GM23338 (cell line): Measurements from ENCODE around the gene HGFAC. TPM values are rescaled to one million over a fixed set of nuclear protein-coding genes. Genes with fewer than 3 reads are reported as not detected.

Experiments used
- ATAC-seq: fragments of 200-7000 bp; cut with Tn5 transposase; 3 replicates; pipeline ENCODE4 v1.9.1; 2020
- DNase-seq: peaks from one replicate; pipeline ENCODE4 v3.0.0-alpha.2; 2015; ENCODE audit warnings: low spot score
- H2AFZ ChIP-seq: fragments of 200-600 bp; sonication (generic); 2 replicates; pipeline ENCODE4 v1.8.0; 2016; ENCODE audit warnings: antibody characterized with exemption, mild to moderate bottlenecking, moderate library complexity
- H3F3A ChIP-seq: fragments of 200-600 bp; sonication (generic); replicated peaks from 2 replicates; pipeline ENCODE4 v1.8.0; 2017; ENCODE audit warnings: antibody characterized with exemption, mixed run types, low read depth
- H3K27ac ChIP-seq: fragments of 200-600 bp; sonication (generic); 2 replicates; pipeline ENCODE4 v1.6.1; 2016; ENCODE audit warnings: low read depth
- H3K27me3 ChIP-seq: fragments of 200-600 bp; sonication (generic); 2 replicates; pipeline ENCODE4 v1.8.0; 2016; ENCODE audit warnings: mild to moderate bottlenecking, mixed run types, moderate library complexity; ENCODE audit not compliant: insufficient read depth
- H3K36me3 ChIP-seq: fragments of 200-600 bp; sonication (generic); 2 replicates; pipeline ENCODE4 v1.8.0; 2016; ENCODE audit warnings: mild to moderate bottlenecking; ENCODE audit not compliant: insufficient read depth
- H3K4me1 ChIP-seq: fragments of 200-600 bp; sonication (generic); 2 replicates; pipeline ENCODE4 v1.8.0; 2016; ENCODE audit warnings: mild to moderate bottlenecking, moderate library complexity; ENCODE audit not compliant: insufficient read depth
- H3K4me2 ChIP-seq: fragments of 200-600 bp; sonication (generic); 2 replicates; pipeline ENCODE4 v1.7.1; 2017; ENCODE audit warnings: mixed run types
- H3K4me3 ChIP-seq: fragments of 200-600 bp; sonication (generic); 2 replicates; pipeline ENCODE4 v1.6.1; 2016; ENCODE audit warnings: mixed run types
- H3K79me2 ChIP-seq: fragments of 200-600 bp; sonication (generic); replicated peaks from 2 replicates; pipeline ENCODE4 v1.8.0; 2017; ENCODE audit warnings: mild to moderate bottlenecking; ENCODE audit not compliant: insufficient read depth
- H3K9me2 ChIP-seq: fragments of 200-600 bp; sonication (generic); 2 replicates; pipeline ENCODE4 v1.8.0; 2017; ENCODE audit not compliant: insufficient read depth
- H4K20me1 ChIP-seq: fragments of 200-600 bp; sonication (generic); replicated peaks from 2 replicates; pipeline ENCODE4 v1.8.0; 2017; ENCODE audit warnings: mild to moderate bottlenecking; ENCODE audit not compliant: insufficient read depth
- H3K27ac Mint-ChIP-seq: 2 replicates; pipeline ENCODE4 v1.8.0; 2020; ENCODE audit warnings: inconsistent platforms, mild to moderate bottlenecking, moderate library complexity, mixed read lengths
- H3K27me3 Mint-ChIP-seq: 3 replicates; pipeline ENCODE4 v1.8.0; 2022; ENCODE audit warnings: low read depth, mild to moderate bottlenecking, moderate library complexity, mixed read lengths, inconsistent platforms; ENCODE audit not compliant: insufficient read depth, poor library complexity
- H3K36me3 Mint-ChIP-seq: 3 replicates; pipeline ENCODE4 v1.8.0; 2021; ENCODE audit warnings: low read depth, mild to moderate bottlenecking, inconsistent platforms, moderate library complexity, mixed read lengths
- H3K4me1 Mint-ChIP-seq: 3 replicates; pipeline ENCODE4 v1.8.0; 2020; ENCODE audit warnings: mild to moderate bottlenecking, inconsistent platforms, mixed read lengths
- H3K4me3 Mint-ChIP-seq: 3 replicates; pipeline ENCODE4 v1.8.0; 2021; ENCODE audit warnings: moderate library complexity, mild to moderate bottlenecking, inconsistent platforms, mixed read lengths
- H3K9me3 Mint-ChIP-seq: 3 replicates; pipeline ENCODE4 v1.8.0; 2020; ENCODE audit warnings: moderate library complexity, mild to moderate bottlenecking, inconsistent platforms, mixed read lengths
- CREB1 ChIP-seq: fragments of 250-450 bp; sonication (Bioruptor Pico); IDR thresholded peaks from 2 replicates; pipeline ENCODE4 v1.5.0; 2020; ENCODE audit warnings: low read depth, mild to moderate bottlenecking, moderate library complexity
- CTCF ChIP-seq, 2 experiments: fragments of 200-600 bp in 1 of 2; sonication (generic) in 1 of 2; conservative IDR thresholded peaks; 2 replicates each; pipeline versions ENCODE4 v1.5.1 to v1.6.1; 2016 to 2017; ENCODE audit warnings: antibody characterized with exemption in 2 of 2, low read depth in 2 of 2, mild to moderate bottlenecking in 2 of 2, moderate library complexity in 1 of 2
- ETS1 ChIP-seq: IDR thresholded peaks from 2 replicates; pipeline ENCODE4 v1.6.1; 2016; ENCODE audit warnings: antibody characterized with exemption
- EZH2 ChIP-seq: fragments of 200-600 bp; sonication (generic); IDR thresholded peaks from one replicate; pipeline ENCODE4 v1.8.0; 2017; ENCODE audit warnings: antibody characterized with exemption, mild to moderate bottlenecking, low read depth; ENCODE audit not compliant: unreplicated experiment
- EZH2phosphoT487 ChIP-seq: fragments of 200-600 bp; sonication (generic); IDR thresholded peaks from one replicate; pipeline ENCODE4 v1.8.1; 2018; ENCODE audit warnings: antibody characterized with exemption; ENCODE audit not compliant: unreplicated experiment
- JUNB ChIP-seq: IDR thresholded peaks from one replicate; pipeline ENCODE4 v1.6.1; 2016; ENCODE audit warnings: antibody characterized with exemption; ENCODE audit not compliant: unreplicated experiment
- NANOG ChIP-seq: IDR thresholded peaks from 2 replicates; pipeline ENCODE4 v1.6.1; 2016; ENCODE audit warnings: antibody characterized with exemption, borderline replicate concordance
- POLR2AphosphoS5 ChIP-seq: IDR thresholded peaks from 2 replicates; pipeline ENCODE4 v1.6.1; 2016; ENCODE audit warnings: antibody characterized with exemption, low read depth
- REST ChIP-seq: IDR thresholded peaks from one replicate; pipeline ENCODE4 v1.6.1; 2018; ENCODE audit warnings: antibody characterized with exemption; ENCODE audit not compliant: unreplicated experiment
- STAT1 ChIP-seq: IDR thresholded peaks from one replicate; pipeline ENCODE4 v1.6.1; 2016; ENCODE audit warnings: antibody characterized with exemption; ENCODE audit not compliant: unreplicated experiment
- ZNF114 ChIP-seq: fragments of 250-450 bp; sonication (Bioruptor Pico); IDR thresholded peaks from 2 replicates; pipeline ENCODE4 v1.5.0; 2020; ENCODE audit warnings: mild to moderate bottlenecking, moderate library complexity
- ZNF331 ChIP-seq: fragments of 250-450 bp; sonication (Bioruptor Pico); IDR thresholded peaks from 2 replicates; pipeline ENCODE4 v1.5.0; 2020; ENCODE audit warnings: low read depth, mild to moderate bottlenecking, moderate library complexity
- ZNF462 ChIP-seq: fragments of 250-450 bp; sonication (Bioruptor Pico); IDR thresholded peaks from 2 replicates; pipeline ENCODE4 v1.5.0; 2020; ENCODE audit warnings: mild to moderate bottlenecking, moderate library complexity
- polyA plus RNA-seq: library from polyadenylated mRNA; unstranded; fragments of >200 nt; fragmentation: Nextera tagmentation; extraction: Ambion mirVana; gene quantifications from 2 replicates; pipeline ENCODE4 v1.2.1, GENCODE V29; 2016
- total RNA-seq: library from RNA; depleted of rRNA; stranded (reverse); fragments of >200 nt; shearing (Covaris generic); gene quantifications from 2 replicates; pipeline ENCODE4 v1.2.3, GENCODE V29; 2014

The HGFAC gene
- total and polyA plus RNA-seq, 2 experiments from 2014 or later = 0.94 TPM; not detected in 1

- Mint-ChIP-seq H3K27ac (no peak overlapping the region), H3K4me1 (peaks cover 17% of the 10 kb centered on the region), H3K9me3 (no peaks in the 10 kb centered on the region), H3K36me3 (no peaks in the 10 kb centered on the region), H3K27me3 (peaks cover 63% of the 10 kb centered on the region), H3K4me3 (no peak overlapping the region)
- H3K27ac ChIP-seq = no peak overlapping the region
- H3K9me2 ChIP-seq = no peaks in the 10 kb centered on the region
- H2AFZ ChIP-seq = no peak overlapping the region
- H3K27me3 ChIP-seq = peaks cover 46% of the 10 kb centered on the region
- no peak overlapping the region for H3K4me3 ChIP-seq
- H3K4me2 ChIP-seq = no peak overlapping the region
- TF ChIP-seq CREB1 (CRISPR knock-in tag) (no peak), ZNF462 (no peak), NANOG (no peak), EZH2 (no peak), ETS1 (no peak), JUNB (no peak), EZH2phosphoT487 (no peak), REST (no peak), CTCF (conservative IDR thresholded peaks at IDR 0.05; ENCODE audit: low read depth in 2 of 2) (no peak), POLR2AphosphoS5 (no peak), ZNF331 (CRISPR knock-in tag) (no peak), ZNF114 (CRISPR knock-in tag) (no peak), STAT1 (no peak)
- ATAC-seq (no peak), DNase-seq (no peak)
- peaks cover 4% of the 10 kb centered on the region; the same call in 1 of the 2 replicates for H3F3A ChIP-seq
- H3K36me3 ChIP-seq = no peaks in the 10 kb centered on the region
- H4K20me1 ChIP-seq = no peaks in the 10 kb centered on the region; the same call in 1 of the 2 replicates
- no peaks in the 10 kb centered on the region for H3K79me2 ChIP-seq
- H3K4me1 ChIP-seq = peaks cover 18% of the 10 kb centered on the region
Measured at GRCh38 chr4:3476936-3477749, 35.4 kb downstream of the HGFAC start.
